HepG2 (cell line): Measurements from ENCODE around the gene ACSL6. TPM values are rescaled to one million over a fixed set of nuclear protein-coding genes. Genes with fewer than 3 reads are reported as not detected.

Experiments
- ATAC-seq: fragments of 200-7000 bp; cut with Tn5 transposase; 3 replicates; pipeline ENCODE4 v1.9.1; 2020; ENCODE audit warnings: mild to moderate bottlenecking, moderate library complexity
- BruUV-seq: library from RNA; stranded (reverse); fragments of 400-500 nt; replicated peaks from 2 replicates; lab custom pipeline; 2021; lab: Mats Ljungman, UMichigan
- CTCF ChIA-PET: fragments of 300-600 bp; formaldehyde crosslinking; extraction: SDS; loops from one replicate; lab custom pipeline; 2021; ENCODE audit warnings: low total read pairs, inconsistent platforms, low intra/inter-chr PET ratio; lab: Yijun Ruan, JAX
- POLR2A ChIA-PET: fragments of 350-600 bp; sonication (Branson Sonifier 250); formaldehyde crosslinking; loops from one replicate; lab custom pipeline; 2020; ENCODE audit warnings: antibody characterized with exemption, inconsistent platforms; lab: Yijun Ruan, JAX
- DNase-seq: peaks from one replicate; pipeline ENCODE4 v3.0.0-alpha.2; 2015; ENCODE audit warnings: low spot score
- FAIRE-seq: peaks from 3 replicates; lab custom pipeline; 2011; peaks lifted over from hg19 to GRCh38; lab: Jason Lieb, UNC
- H2AFZ ChIP-seq: one replicate; pipeline ENCODE4 v1.6.1; 2011; ENCODE audit warnings: low read length, inconsistent platforms
- H3K27ac ChIP-seq: fragments of 300-600 bp; 3 replicates; pipeline ENCODE4 v1.8.0; 2011; ENCODE audit warnings: mixed run types, mild to moderate bottlenecking, mixed read lengths, low read length, inconsistent platforms; ENCODE audit not compliant: insufficient read depth; ENCODE audit errors: extremely low read length
- H3K27me3 ChIP-seq, 2 experiments: fragments of 200-600 bp in 1 of 2; 2 replicates in 1 of 2; 3 replicates in 1 of 2; pipeline versions ENCODE4 v1.6.0 to v1.8.0; 2011; ENCODE audit warnings: low read length in 2 of 2, mild to moderate bottlenecking in 2 of 2, moderate library complexity in 2 of 2, inconsistent platforms in 1 of 2; ENCODE audit not compliant: insufficient read depth in 2 of 2, control insufficient read depth in 1 of 2
- H3K36me3 ChIP-seq, 2 experiments: fragments of 200-600 bp in 1 of 2; replicated peaks in 1 of 2; 2 replicates in 1 of 2; 3 replicates in 1 of 2; pipeline versions ENCODE4 v1.5.1 to v1.8.0; 2011; ENCODE audit warnings: low read length in 2 of 2, inconsistent platforms in 1 of 2; ENCODE audit not compliant: insufficient read depth in 2 of 2, control insufficient read depth in 1 of 2
- H3K4me1 ChIP-seq: 2 replicates; pipeline ENCODE4 v1.5.1; 2012; ENCODE audit warnings: low read length, inconsistent platforms; ENCODE audit not compliant: insufficient read depth
- H3K4me2 ChIP-seq: 2 replicates; pipeline ENCODE4 v1.6.0; 2011; ENCODE audit warnings: low read depth, low read length, inconsistent platforms
- H3K4me3 ChIP-seq, 3 experiments: fragments of 200-600 bp in 1 of 3; sonication (generic), shearing (Covaris generic) in 1 of 3; replicated peaks in 1 of 3; 2 replicates each; pipeline ENCODE4 v1.5.1; 2011 to 2016; ENCODE audit warnings: low read length in 3 of 3, inconsistent platforms in 2 of 3, low read depth in 2 of 3, mild to moderate bottlenecking in 2 of 3, control low read depth in 1 of 3, mixed read lengths in 1 of 3; ENCODE audit not compliant: insufficient read depth in 1 of 3
- H3K79me2 ChIP-seq: one replicate; pipeline ENCODE4 v1.6.1; 2011; ENCODE audit warnings: low read length, inconsistent platforms; ENCODE audit not compliant: insufficient read depth
- H3K9ac ChIP-seq: 2 replicates; pipeline ENCODE4 v1.6.0; 2011; ENCODE audit warnings: mild to moderate bottlenecking, low read depth, low read length, inconsistent platforms; ENCODE audit not compliant: insufficient read depth
- H3K9me3 ChIP-seq: 2 replicates; pipeline ENCODE4 v1.5.1; 2012; ENCODE audit warnings: mild to moderate bottlenecking, low read length
- H4K20me1 ChIP-seq: 2 replicates; pipeline ENCODE4 v1.6.0; 2011; ENCODE audit warnings: inconsistent platforms, mild to moderate bottlenecking, low read length, moderate library complexity; ENCODE audit not compliant: insufficient read depth
- DZIP1 ChIP-seq: sonication (generic); formaldehyde crosslinking; IDR thresholded peaks from 2 replicates; pipeline ENCODE4 v1.5.0; 2020; ENCODE audit warnings: mild to moderate bottlenecking, missing genetic modification reagents
- GZF1 ChIP-seq: sonication (generic); formaldehyde crosslinking; IDR thresholded peaks from 2 replicates; pipeline ENCODE4 v1.5.1; 2020; ENCODE audit warnings: mild to moderate bottlenecking, missing genetic modification reagents
- PHF21A ChIP-seq: sonication (generic); formaldehyde crosslinking; IDR thresholded peaks from 2 replicates; pipeline ENCODE4 v1.5.0; 2020; ENCODE audit warnings: mild to moderate bottlenecking, missing genetic modification reagents
- ZBTB44 ChIP-seq: sonication (generic); formaldehyde crosslinking; IDR thresholded peaks from 2 replicates; pipeline ENCODE4 v1.4.0; 2020; ENCODE audit warnings: missing genetic modification reagents
- ZFY ChIP-seq: sonication (generic); formaldehyde crosslinking; IDR thresholded peaks from 2 replicates; pipeline ENCODE4 v1.4.0; 2020; ENCODE audit warnings: missing genetic modification reagents
- in situ Hi-C: cut with HindIII; loops from 2 replicates; pipeline ENCODE4 v1.10.0; 2017; ENCODE audit warnings: low pct_unique_long_range_greater_than_20kb; ENCODE audit not compliant: extremely low pct_ligation_motif_present
- intact Hi-C: fragments of 100-400 bp; cut with micrococcal nuclease; formaldehyde crosslinking; loops from one replicate; pipeline ENCODE4 v1.10.0; 2022; ENCODE audit not compliant: unreplicated experiment
- polyA plus RNA-seq, 8 experiments: library from polyadenylated mRNA; depleted of rRNA in 3 of 8; stranded (reverse) in 7 of 8; unstranded in 1 of 8; fragments of >200 nt; fragmentation: Illumina TruSeq in 4 of 8; extraction: Trizol in 4 of 8; gene quantifications; 2 replicates each; pipeline versions ENCODE4 v1.2.1 to v1.2.3, GENCODE V29; 2011 to 2016; ENCODE audit warnings: low read depth in 4 of 8, missing spikeins in 1 of 8, mixed read lengths in 1 of 8; ENCODE audit not compliant: insufficient read depth in 1 of 8
- total RNA-seq, 5 experiments: library from RNA; depleted of rRNA; stranded (reverse); fragments of >200 nt; fragmentation: Illumina TruSeq; extraction: Trizol; gene quantifications; 2 replicates each; pipeline ENCODE4 v1.2.3, GENCODE V29; 2016; ENCODE audit warnings: low read depth in 1 of 5

ACSL6 gene
- total and polyA plus RNA-seq, 2 of the 13 experiments (the other 11 are each of a cell fraction or from before 2014, with no cell fraction given), result 3.7 to 3.8 TPM

GRCh38 chr5:132019337-132019736, 7.9 kb upstream of the ACSL6 start:
- intact Hi-C loops, result no loop called here
- no peaks in the 10 kb centered on the region for H3K9me3 ChIP-seq
- CTCF ChIA-PET, result no interaction called here
- peaks cover 0 to 10% of the 10 kb centered on the region in 2 experiments; a peak in 3 of 5 replicates for H3K27me3 ChIP-seq
- no peak overlapping the region for H3K27ac ChIP-seq
- in situ Hi-C loops, result loop anchor here (25.0 kb wide), 1 partner anchor 582 kb away; no protein-coding TSS in a partner anchor
- ATAC-seq (no peak), FAIRE-seq (no peak), DNase-seq (no peak)
- H3K4me1 ChIP-seq, result no peaks in the 10 kb centered on the region
- H4K20me1 ChIP-seq, result no peaks in the 10 kb centered on the region
- no peak overlapping the region for H3K4me3 ChIP-seq
- H3K36me3 ChIP-seq, result no peaks in the 10 kb centered on the region
- H3K4me2 ChIP-seq, result no peak overlapping the region
- POLR2A ChIA-PET, result no interaction called here
- BruUV-seq, result no TSS peak
- no peak overlapping the region for H2AFZ ChIP-seq
- TF ChIP-seq DZIP1 (CRISPR knock-in tag) (no peak), GZF1 (CRISPR knock-in tag) (no peak), PHF21A (CRISPR knock-in tag) (no peak), ZFY (CRISPR knock-in tag) (no peak), ZBTB44 (CRISPR knock-in tag) (no peak)
- no peak overlapping the region for H3K9ac ChIP-seq
- H3K79me2 ChIP-seq, result no peaks in the 10 kb centered on the region
